Immature natural killer cell (primary cell): ENCODE measurements around the gene FNIP1. TPM values are rescaled to one million over a fixed set of nuclear protein-coding genes. Genes with fewer than 3 reads are reported as not detected.

Experiments used
- DNase-seq, 3 donors: peaks; one replicate each; pipeline ENCODE4 v3.0.0; 2022; ENCODE audit warnings: mixed read lengths in 1 of 3
- H3K27ac Mint-ChIP-seq, 6 donors: one replicate each; pipeline ENCODE4 v1.8.0; 2020; ENCODE audit warnings: mixed read lengths in 6 of 6, mild to moderate bottlenecking in 5 of 6, inconsistent platforms in 4 of 6, moderate library complexity in 3 of 6
- H3K27me3 Mint-ChIP-seq, 3 donors: one replicate each; pipeline ENCODE4 v1.8.0; 2020 to 2021; ENCODE audit warnings: low read depth in 3 of 3, mild to moderate bottlenecking in 3 of 3, mixed read lengths in 3 of 3, moderate library complexity in 3 of 3, inconsistent platforms in 1 of 3
- H3K36me3 Mint-ChIP-seq, 3 donors: one replicate each; pipeline ENCODE4 v1.8.0; 2020; ENCODE audit warnings: mixed read lengths in 3 of 3, inconsistent platforms in 2 of 3, mild to moderate bottlenecking in 2 of 3
- H3K4me1 Mint-ChIP-seq, 2 donors: one replicate each; pipeline ENCODE4 v1.8.0; 2020; ENCODE audit warnings: inconsistent platforms in 2 of 2, mild to moderate bottlenecking in 2 of 2, mixed read lengths in 2 of 2, moderate library complexity in 1 of 2
- H3K4me3 Mint-ChIP-seq, 5 donors: one replicate each; pipeline ENCODE4 v1.8.0; 2020; ENCODE audit warnings: mild to moderate bottlenecking in 5 of 5, mixed read lengths in 5 of 5, inconsistent platforms in 3 of 5, moderate library complexity in 3 of 5
- H3K9me3 Mint-ChIP-seq, 6 donors: one replicate each; pipeline ENCODE4 v1.8.0; 2020; ENCODE audit warnings: mild to moderate bottlenecking in 6 of 6, mixed read lengths in 6 of 6, inconsistent platforms in 4 of 6, moderate library complexity in 3 of 6
- polyA plus RNA-seq, 3 donors: library from polyadenylated mRNA; unstranded; fragments of 300-500 nt; fragmentation: Illumina TruSeq; gene quantifications; one replicate each; pipeline ENCODE4 v1.2.3, GENCODE V29; 2021

FNIP1 gene
- polyA plus RNA-seq, 3 donors from 2014 or later = 11.3 to 21.9 (median 11.6) TPM

GRCh38 chr5:131776450-131776849 lies 20.4 kb downstream of the FNIP1 start:
- no peaks in the 10 kb centered on the region for H3K27me3 Mint-ChIP-seq
- peaks cover 0 to 3% (median 0%) of the 10 kb centered on the region in 3 donors for H3K36me3 Mint-ChIP-seq
- H3K27ac Mint-ChIP-seq = no peak overlapping the region
- no peak for DNase-seq
- H3K4me3 Mint-ChIP-seq = no peak overlapping the region
- peaks cover 22 to 38% of the 10 kb centered on the region in 2 donors for H3K4me1 Mint-ChIP-seq
- H3K9me3 Mint-ChIP-seq = no peaks in the 10 kb centered on the region

DNA sequence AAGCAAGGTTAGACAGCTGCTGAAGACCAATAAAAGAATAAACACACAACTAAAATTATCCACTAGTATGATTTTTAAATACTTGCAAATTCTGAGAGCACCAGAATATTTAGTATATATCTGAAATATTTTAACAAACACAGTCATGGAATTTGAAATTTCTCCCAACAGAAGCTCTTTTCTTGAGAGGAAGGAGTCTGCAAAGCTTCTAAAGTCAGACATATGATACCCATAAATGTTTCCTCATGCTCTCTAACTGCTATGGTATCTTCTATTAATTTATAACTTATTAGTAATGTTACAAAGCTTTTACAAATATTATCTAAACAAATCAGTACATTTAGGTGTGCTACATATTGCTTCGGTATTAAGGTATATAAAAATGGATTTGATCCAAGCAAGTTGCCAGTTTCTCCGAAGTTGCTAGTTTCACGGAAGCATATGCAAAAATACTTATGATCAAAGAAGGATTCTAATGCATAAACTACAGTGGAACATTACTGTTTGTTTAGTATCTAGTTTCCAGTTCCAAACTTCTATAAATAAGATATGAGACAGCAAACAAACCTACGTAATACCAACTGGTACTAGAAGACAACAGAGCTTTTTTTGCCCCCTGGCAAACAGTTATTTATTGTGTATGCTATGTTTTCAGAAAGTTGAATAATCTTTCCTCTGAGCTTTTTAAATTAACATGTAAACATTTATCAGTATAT lies 22.0 kb downstream of the FNIP1 start:
- H3K4me3 Mint-ChIP-seq = no peak overlapping the region
- H3K27ac Mint-ChIP-seq = no peak overlapping the region
- no peaks in the 10 kb centered on the region for H3K9me3 Mint-ChIP-seq
- no peaks in the 10 kb centered on the region for H3K27me3 Mint-ChIP-seq
- no peak for DNase-seq
- H3K36me3 Mint-ChIP-seq = peaks cover 0 to 3% (median 0%) of the 10 kb centered on the region in 3 donors
- peaks cover 23 to 27% of the 10 kb centered on the region in 2 donors for H3K4me1 Mint-ChIP-seq

GRCh38 chr5:131773805-131774204 lies 23.0 kb downstream of the FNIP1 start:
- no peaks in the 10 kb centered on the region for H3K27me3 Mint-ChIP-seq
- peaks cover 0 to 3% (median 0%) of the 10 kb centered on the region in 3 donors for H3K36me3 Mint-ChIP-seq
- no peak overlapping the region for H3K4me3 Mint-ChIP-seq
- peaks cover 27 to 28% of the 10 kb centered on the region in 2 donors for H3K4me1 Mint-ChIP-seq
- no peaks in the 10 kb centered on the region for H3K9me3 Mint-ChIP-seq
- no peak overlapping the region for H3K27ac Mint-ChIP-seq
- DNase-seq = no peak

DNA sequence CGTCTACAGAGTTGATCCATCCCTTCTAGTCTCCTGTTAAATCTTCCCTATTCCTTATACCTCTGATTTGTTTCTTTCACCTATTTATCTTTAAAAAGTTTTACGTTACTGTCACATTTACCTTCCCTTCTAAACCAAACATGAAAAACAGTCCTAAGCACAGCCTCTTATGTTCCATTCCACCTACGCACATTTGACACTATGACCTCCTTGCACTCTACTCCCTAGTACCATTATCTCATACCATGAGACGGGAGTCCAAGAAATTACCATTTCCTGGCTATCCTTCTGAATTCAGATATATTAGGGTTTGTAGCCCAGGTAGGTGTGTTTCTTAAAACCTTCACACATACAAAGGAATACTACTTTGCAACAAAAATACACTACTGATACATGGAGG lies 25.1 kb downstream of the FNIP1 start:
- Mint-ChIP-seq H3K4me3 (no peak overlapping the region), H3K36me3 (no peaks in the 10 kb centered on the region), H3K27ac (no peak overlapping the region), H3K4me1 (peaks cover 19 to 21% of the 10 kb centered on the region in 2 donors), H3K27me3 (no peaks in the 10 kb centered on the region), H3K9me3 (no peaks in the 10 kb centered on the region)
- DNase-seq = no peak

GRCh38 chr5:131769961-131770360 lies 26.9 kb downstream of the FNIP1 start:
- peaks cover 28 to 30% of the 10 kb centered on the region in 2 donors for H3K4me1 Mint-ChIP-seq
- H3K9me3 Mint-ChIP-seq = no peaks in the 10 kb centered on the region
- no peaks in the 10 kb centered on the region for H3K36me3 Mint-ChIP-seq
- H3K4me3 Mint-ChIP-seq = no peak overlapping the region
- H3K27ac Mint-ChIP-seq = no peak overlapping the region
- no peak for DNase-seq
- H3K27me3 Mint-ChIP-seq = no peaks in the 10 kb centered on the region

GRCh38 chr5:131769336-131769735 lies 27.5 kb downstream of the FNIP1 start:
- H3K4me3 Mint-ChIP-seq = no peak overlapping the region
- H3K36me3 Mint-ChIP-seq = no peaks in the 10 kb centered on the region
- peaks cover 31% of the 10 kb centered on the region in 2 donors for H3K4me1 Mint-ChIP-seq
- no peak overlapping the region for H3K27ac Mint-ChIP-seq
- no peaks in the 10 kb centered on the region for H3K27me3 Mint-ChIP-seq
- no peaks in the 10 kb centered on the region for H3K9me3 Mint-ChIP-seq
- no peak for DNase-seq

GRCh38 chr5:131767891-131768290 lies 28.9 kb downstream of the FNIP1 start:
- no peak overlapping the region for H3K4me3 Mint-ChIP-seq

GRCh38 chr5:131766689-131767088 lies 30.1 kb downstream of the FNIP1 start:
- Mint-ChIP-seq H3K4me3 (no peak overlapping the region), H3K36me3 (peaks cover 3 to 4% (median 3%) of the 10 kb centered on the region in 3 donors), H3K4me1 (peaks cover 30 to 41% of the 10 kb centered on the region in 2 donors), H3K27me3 (no peaks in the 10 kb centered on the region), H3K9me3 (no peaks in the 10 kb centered on the region), H3K27ac (no peak overlapping the region)
- DNase-seq = no peak

More at GRCh38 chr5:131767891-131768290, 28.9 kb downstream of the FNIP1 start:
- peaks cover 29 to 37% of the 10 kb centered on the region in 2 donors for H3K4me1 Mint-ChIP-seq
- DNase-seq = no peak
- H3K27me3 Mint-ChIP-seq = no peaks in the 10 kb centered on the region
- peaks cover 0 to 3% (median under 1%) of the 10 kb centered on the region in 3 donors for H3K36me3 Mint-ChIP-seq
- H3K9me3 Mint-ChIP-seq = no peaks in the 10 kb centered on the region
- H3K27ac Mint-ChIP-seq = no peak overlapping the region

DNA sequence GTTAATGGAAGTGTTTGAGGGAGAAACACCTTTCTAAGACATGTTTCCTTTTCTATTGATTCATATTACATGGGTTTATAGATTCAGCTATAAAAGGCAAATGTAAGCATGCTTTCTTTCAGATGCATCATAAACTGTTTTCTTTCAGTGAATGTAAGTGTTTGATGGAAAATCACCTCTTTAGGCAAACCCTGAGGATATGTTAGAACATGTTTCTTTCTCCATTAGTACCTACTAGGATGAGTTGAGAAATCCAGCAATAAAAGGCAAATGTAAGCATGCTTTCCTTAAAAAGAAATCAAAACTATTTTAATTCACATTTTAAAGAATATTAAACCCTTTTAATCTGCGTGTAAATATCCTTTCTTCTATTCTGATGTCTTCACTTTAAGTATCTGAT lies 31.6 kb downstream of the FNIP1 start:
- Mint-ChIP-seq H3K36me3 (peaks cover 3 to 4% (median 3%) of the 10 kb centered on the region in 3 donors), H3K4me1 (peaks cover 31 to 41% of the 10 kb centered on the region in 2 donors), H3K27me3 (no peaks in the 10 kb centered on the region), H3K4me3 (no peak overlapping the region), H3K27ac (peak overlapping the region in 2 of 6 donors; percentile 22), H3K9me3 (no peaks in the 10 kb centered on the region)
- DNase-seq = no peak

DNA sequence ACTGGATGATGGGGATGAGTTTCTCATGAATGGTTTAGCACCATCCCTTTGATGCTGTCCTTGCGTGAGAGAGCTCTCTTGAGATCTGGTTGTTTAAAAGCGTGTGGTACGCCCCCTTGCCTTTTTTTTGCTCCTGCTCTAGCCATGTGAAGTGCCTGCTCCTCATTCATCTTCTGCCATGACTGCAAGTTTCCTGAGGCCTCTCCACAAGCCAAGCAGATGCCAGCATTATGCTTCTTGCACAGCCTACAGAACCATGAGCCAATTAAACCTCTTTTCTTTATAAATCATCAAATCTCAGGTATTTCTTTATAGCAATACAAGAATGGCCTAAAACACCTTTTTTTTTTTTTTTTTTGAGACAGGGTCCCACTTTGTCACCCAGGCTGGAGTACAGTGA lies 32.8 kb downstream of the FNIP1 start:
- Mint-ChIP-seq H3K9me3 (no peaks in the 10 kb centered on the region), H3K36me3 (peaks cover 3 to 4% (median 3%) of the 10 kb centered on the region in 3 donors), H3K4me1 (peaks cover 31 to 41% of the 10 kb centered on the region in 2 donors), H3K27me3 (peaks cover 0 to 2% (median 0%) of the 10 kb centered on the region in 3 donors), H3K4me3 (no peak overlapping the region), H3K27ac (no peak overlapping the region)
- DNase-seq = no peak

GRCh38 chr5:131760793-131761192 lies 36.0 kb downstream of the FNIP1 start:
- Mint-ChIP-seq H3K36me3 (peaks cover 3 to 4% (median 3%) of the 10 kb centered on the region in 3 donors), H3K4me3 (no peak overlapping the region), H3K9me3 (no peaks in the 10 kb centered on the region), H3K4me1 (peaks cover 21 to 32% of the 10 kb centered on the region in 2 donors), H3K27ac (no peak overlapping the region), H3K27me3 (peaks cover 0 to 2% (median 0%) of the 10 kb centered on the region in 3 donors)
- DNase-seq = no peak

DNA sequence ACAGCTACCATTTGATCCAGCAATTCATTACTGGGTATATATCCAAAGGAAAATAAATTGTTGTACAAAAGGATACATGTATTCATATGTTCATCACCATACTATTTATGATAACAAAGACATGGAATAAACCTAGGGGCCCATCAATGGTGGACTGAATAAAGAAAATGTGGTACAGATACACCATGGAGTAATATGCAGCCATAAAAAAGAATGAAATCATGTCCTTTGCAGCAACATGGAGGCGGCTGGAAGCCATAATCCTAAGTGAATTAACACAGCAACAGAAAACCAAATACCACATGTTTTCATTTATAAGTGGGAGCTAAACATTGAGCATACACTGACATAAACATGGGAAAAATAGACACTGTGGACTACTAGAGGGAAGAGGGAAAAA lies 37.1 kb downstream of the FNIP1 start:
- peaks cover 0 to 4% (median 0%) of the 10 kb centered on the region in 3 donors for H3K27me3 Mint-ChIP-seq
- no peaks in the 10 kb centered on the region for H3K9me3 Mint-ChIP-seq
- H3K27ac Mint-ChIP-seq = no peak overlapping the region
- no peak for DNase-seq
- peaks cover 3 to 4% (median 3%) of the 10 kb centered on the region in 3 donors for H3K36me3 Mint-ChIP-seq
- H3K4me3 Mint-ChIP-seq = peak overlapping the region in 3 of 5 donors; percentile 3 to 21 (median 10)
- H3K4me1 Mint-ChIP-seq = peaks cover 13 to 29% of the 10 kb centered on the region in 2 donors

GRCh38 chr5:131758520-131758900 lies 38.3 kb downstream of the FNIP1 start:
- Mint-ChIP-seq H3K4me3 (peak overlapping the region; percentile 14 to 52 (median 42)), H3K36me3 (peaks cover 0 to 4% (median 3%) of the 10 kb centered on the region in 3 donors), H3K9me3 (no peaks in the 10 kb centered on the region), H3K4me1 (peaks cover 20 to 35% of the 10 kb centered on the region in 2 donors), H3K27ac (peak overlapping the region in 3 of 6 donors; percentile 10 to 76 (median 31)), H3K27me3 (peaks cover 0 to 5% (median 0%) of the 10 kb centered on the region in 3 donors)
- no peak for DNase-seq

- peaks cover 0 to 5% (median 0%) of the 10 kb centered on the region in 3 donors for H3K27me3 Mint-ChIP-seq
- no peaks in the 10 kb centered on the region for H3K9me3 Mint-ChIP-seq
- DNase-seq = no peak
- peak overlapping the region in 2 of 6 donors; percentile 6 to 31 for H3K27ac Mint-ChIP-seq
- H3K4me3 Mint-ChIP-seq = peak overlapping the region in 3 of 5 donors; percentile 14 to 50 (median 26)
- H3K36me3 Mint-ChIP-seq = peaks cover 0 to 4% (median 3%) of the 10 kb centered on the region in 3 donors
- H3K4me1 Mint-ChIP-seq = peaks cover 20 to 36% of the 10 kb centered on the region in 2 donors
Measured at GRCh38 chr5:131757830-131758519, 38.8 kb downstream of the FNIP1 start.
